EL (cell line): ENCODE results near the gene PLP1.

Experiments
- DNase-seq: peaks from one replicate; pipeline ENCODE4 v3.0.0-alpha.2; 2016

The PLP1 gene

GRCh38 chrX:103831803-103832544 lies 55.3 kb downstream of the PLP1 start, which contains the start of gene RAB9B:
Gene RAB9B (minus strand): TSS chrX:103832257. CDS start chrX:103825784, 6,473 bp downstream.
- DNase-seq = peak; percentile 59

- no peak for DNase-seq
Observed at GRCh38 chrX:103839404-103839803, 62.8 kb downstream of the PLP1 start.
